HG02798 (cell line): Measurements from ENCODE around the gene VSX2.

Source experiments
- ATAC-seq: cut with Tn5 transposase; IDR thresholded peaks from one replicate; pipeline ENCODE4 v1.9.1; 2021; ENCODE audit warnings: mild to moderate bottlenecking; ENCODE audit not compliant: unreplicated experiment, poor library complexity

The VSX2 gene

GRCh38 chr14:74220991-74221390 lies 18.3 kb upstream of the VSX2 start:
- no peak for ATAC-seq

- ATAC-seq = no peak
Measured at GRCh38 chr14:74221741-74222140, 17.5 kb upstream of the VSX2 start.

- ATAC-seq = no peak
Measured at GRCh38 chr14:74223016-74223415, 16.2 kb upstream of the VSX2 start.

GRCh38 chr14:74231784-74232183 lies 7.5 kb upstream of the VSX2 start:
- ATAC-seq = no peak

GRCh38 chr14:74235017-74235416 lies 4.2 kb upstream of the VSX2 start:
- no peak for ATAC-seq

- no peak for ATAC-seq
Measured at GRCh38 chr14:74237441-74237840, 1.8 kb upstream of the VSX2 start.

GRCh38 chr14:74239848-74240793 lies 872 bp downstream of the VSX2 start:
- no peak for ATAC-seq

- no peak for ATAC-seq
Measured at GRCh38 chr14:74240794-74241651, 1.8 kb downstream of the VSX2 start.

GRCh38 chr14:74241652-74242017 lies 2.4 kb downstream of the VSX2 start:
- no peak for ATAC-seq

GRCh38 chr14:74242021-74242779 lies 3.0 kb downstream of the VSX2 start:
- no peak for ATAC-seq

GRCh38 chr14:74242780-74243042 lies 3.5 kb downstream of the VSX2 start:
- no peak for ATAC-seq

GRCh38 chr14:74243051-74243450 lies 3.8 kb downstream of the VSX2 start:
- ATAC-seq = no peak

- no peak for ATAC-seq
Measured at GRCh38 chr14:74244115-74244514, 4.9 kb downstream of the VSX2 start.

GRCh38 chr14:74245292-74245691 lies 6.0 kb downstream of the VSX2 start:
- ATAC-seq = no peak

GRCh38 chr14:74246542-74246941 lies 7.3 kb downstream of the VSX2 start:
- no peak for ATAC-seq

GRCh38 chr14:74248017-74248416 lies 8.8 kb downstream of the VSX2 start:
- ATAC-seq = no peak

- no peak for ATAC-seq
Measured at GRCh38 chr14:74249433-74250375, 10.5 kb downstream of the VSX2 start.

GRCh38 chr14:74255281-74255680 lies 16.0 kb downstream of the VSX2 start:
- no peak for ATAC-seq

GRCh38 chr14:74257078-74257940 lies 18.1 kb downstream of the VSX2 start:
- ATAC-seq = peak; percentile 77
